Fibroblast of villous mesenchyme (primary cell): ENCODE results near the gene RAB41. TPM values are rescaled to one million over a fixed set of nuclear protein-coding genes. Genes with fewer than 3 reads are reported as not detected.
"Not testable (repeated sequence)": the region's sequence is repeated elsewhere in the genome, so short reads cannot be mapped to it uniquely, and the experiment has no call there.

ENCODE experiments used
- DNase-seq: peaks from one replicate; pipeline ENCODE4 v3.0.0-alpha.2; 2010; ENCODE audit warnings: low read depth
- H3K4me3 ChIP-seq: 2 replicates; pipeline ENCODE4 v1.5.1; 2011; ENCODE audit warnings: low read depth, mild to moderate bottlenecking, low read length
- CTCF ChIP-seq: IDR thresholded peaks from 2 replicates; pipeline ENCODE4 v1.5.1; 2012; ENCODE audit warnings: low read depth, mild to moderate bottlenecking, low read length; ENCODE audit not compliant: insufficient read depth
- total RNA-seq: library from RNA; depleted of rRNA; stranded (reverse); fragments of >200 nt; gene quantifications from 2 replicates; pipeline ENCODE4 v1.2.3, GENCODE V29; 2012

Gene RAB41
- total RNA-seq, 1 donor: not detected

GRCh38 chrX:70289793-70290770 is 8.1 kb downstream of the RAB41 start, which contains the start of the genes KIF4A and PDZD11:
TSS of gene KIF4A (plus strand) at chrX:70290104. CDS start at chrX:70290459, 355 bp downstream.
TSS of gene PDZD11 (minus strand) at chrX:70289927. CDS start at chrX:70289341, 586 bp downstream.
- TF ChIP-seq CTCF: no peak

GRCh38 chrX:70292788-70293187 is 10.8 kb downstream of the RAB41 start:
- H3K4me3 ChIP-seq: no peak overlapping the region
- DNase-seq: peak; percentile 31
- TF ChIP-seq CTCF: no peak

More at GRCh38 chrX:70289793-70290770, 8.1 kb downstream of the RAB41 start, which contains the start of the genes KIF4A and PDZD11:
- peak; percentile 81 for DNase-seq
- peak within 1 kb of the TSS; percentile 73 for H3K4me3 ChIP-seq

- no peak for TF ChIP-seq CTCF
- no peak for DNase-seq
These were observed 11.6 kb downstream of the RAB41 start for GRCh38 chrX:70293621-70294020.

GRCh38 chrX:70301716-70302115 is 19.7 kb downstream of the RAB41 start:
- no peak for TF ChIP-seq CTCF
- H3K4me3 ChIP-seq: no peak overlapping the region
- peak; percentile 34 for DNase-seq

More at GRCh38 chrX:70293621-70294020, 11.6 kb downstream of the RAB41 start:
- no peak overlapping the region for H3K4me3 ChIP-seq

- H3K4me3 ChIP-seq: no peak overlapping the region
- peak; percentile 17 for DNase-seq
- TF ChIP-seq CTCF: no peak
These were observed 31.5 kb downstream of the RAB41 start for GRCh38 chrX:70313503-70313902.

GRCh38 chrX:70322784-70323183 is 40.8 kb downstream of the RAB41 start:
- TF ChIP-seq CTCF: no peak
- H3K4me3 ChIP-seq: no peak overlapping the region
- DNase-seq: no peak

- not testable (repeated sequence) for H3K4me3 ChIP-seq
These were observed 41.7 kb downstream of the RAB41 start for GRCh38 chrX:70323628-70324027.

More at GRCh38 chrX:70323628-70324027, 41.7 kb downstream of the RAB41 start:
- not testable (repeated sequence) for DNase-seq
